Calu3 (cell line): ENCODE results near the gene GCFC2. TPM values are rescaled to one million over a fixed set of nuclear protein-coding genes. Genes with fewer than 3 reads are reported as not detected.
A peak's percentile ranks its signal among the peaks of the same experiment; 100 is the strongest.

Source experiments
- BruUV-seq: library from RNA; stranded (reverse); fragments of 400-500 nt; replicated peaks from 2 replicates; lab custom pipeline; 2021; lab: Mats Ljungman, UMichigan
- CTCF ChIA-PET: fragments of 300-600 bp; sonication (Branson Sonifier 250); formaldehyde crosslinking; loops from one replicate; lab custom pipeline; 2022; ENCODE audit warnings: antibody characterized with exemption; lab: Charles Lee
- DNase-seq: peaks from one replicate; pipeline ENCODE4 v3.0.0; 2022
- H3K27ac Mint-ChIP-seq: one replicate; pipeline ENCODE4 v1.8.0; 2022; ENCODE audit warnings: mixed read lengths; ENCODE audit not compliant: unreplicated experiment
- H3K27me3 Mint-ChIP-seq: one replicate; pipeline ENCODE4 v1.8.0; 2022; ENCODE audit warnings: mixed read lengths; ENCODE audit not compliant: unreplicated experiment
- H3K36me3 Mint-ChIP-seq: one replicate; pipeline ENCODE4 v1.8.0; 2022; ENCODE audit warnings: mild to moderate bottlenecking, moderate library complexity, mixed read lengths; ENCODE audit not compliant: insufficient read depth, unreplicated experiment
- H3K4me1 Mint-ChIP-seq: one replicate; pipeline ENCODE4 v1.8.0; 2022; ENCODE audit warnings: mild to moderate bottlenecking, low read depth, mixed read lengths; ENCODE audit not compliant: unreplicated experiment
- H3K4me3 Mint-ChIP-seq: one replicate; pipeline ENCODE4 v1.8.0; 2022; ENCODE audit warnings: mild to moderate bottlenecking, low read depth, moderate library complexity, mixed read lengths; ENCODE audit not compliant: unreplicated experiment
- H3K9me3 Mint-ChIP-seq: one replicate; pipeline ENCODE4 v1.8.0; 2022; ENCODE audit warnings: low read depth, mixed read lengths; ENCODE audit not compliant: unreplicated experiment
- CTCF ChIP-seq: fragments of 200-600 bp; IDR thresholded peaks from one replicate; pipeline ENCODE4 v1.8.0; 2022; ENCODE audit warnings: antibody characterized with exemption; ENCODE audit not compliant: unreplicated experiment
- intact Hi-C: fragments of 100-400 bp; cut with micrococcal nuclease; formaldehyde crosslinking; loops from one replicate; pipeline ENCODE4 v1.10.0; 2022; ENCODE audit not compliant: unreplicated experiment
- total RNA-seq: library from RNA; stranded (reverse); gene quantifications from 2 replicates; pipeline ENCODE4 v1.2.3, GENCODE V29; 2022

The GCFC2 gene
- total RNA-seq, 1 experiment from 2014 or later: 18.2 TPM

DNA sequence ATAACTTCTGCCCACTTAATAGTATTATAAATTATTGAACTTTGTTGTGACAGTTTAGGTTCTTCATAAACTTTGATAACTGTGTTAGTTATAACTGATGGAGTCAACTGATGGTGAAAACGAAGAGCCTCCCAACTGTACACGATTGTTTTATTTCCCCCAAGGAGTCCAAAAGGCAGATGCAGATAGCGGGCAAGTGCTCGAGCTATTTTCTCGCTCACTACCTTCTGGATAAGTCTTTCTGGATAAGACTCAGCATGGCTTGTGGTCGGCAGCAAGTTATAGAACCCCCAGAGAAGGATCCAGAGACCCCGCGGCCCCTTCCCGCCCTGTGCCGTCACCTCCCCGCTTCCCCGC is 517 bp downstream of the GCFC2 start:
- Mint-ChIP-seq H3K27ac (peak overlapping the region; percentile 72), H3K4me1 (peaks cover 18% of the 10 kb centered on the region), H3K27me3 (peaks cover 7% of the 10 kb centered on the region), H3K36me3 (peaks cover 27% of the 10 kb centered on the region), H3K4me3 (peak overlapping the region; percentile 69), H3K9me3 (no peaks in the 10 kb centered on the region)
- TF ChIP-seq CTCF: no peak
- no TSS peak for BruUV-seq
- no peak for DNase-seq
- intact Hi-C loops: no loop called here
- CTCF ChIA-PET: interaction anchor here (1.1 kb wide), 1 partner anchor 42 kb away, joined by 3 read pairs; no protein-coding TSS in a partner anchor

GRCh38 chr2:75709297-75709696 is 1.4 kb downstream of the GCFC2 start:
- H3K9me3 Mint-ChIP-seq: no peaks in the 10 kb centered on the region
- intact Hi-C loops: no loop called here
- peaks cover 36% of the 10 kb centered on the region for H3K36me3 Mint-ChIP-seq
- peak overlapping the region; percentile 48 for H3K27ac Mint-ChIP-seq
- no peak for DNase-seq
- peak overlapping the region; percentile 69 for H3K4me3 Mint-ChIP-seq
- CTCF ChIA-PET: no interaction called here
- no peaks in the 10 kb centered on the region for H3K27me3 Mint-ChIP-seq
- peaks cover 18% of the 10 kb centered on the region for H3K4me1 Mint-ChIP-seq
- BruUV-seq: no TSS peak
- TF ChIP-seq CTCF: no peak

- CTCF ChIA-PET: interaction anchor here (0.6 to 1.5 kb wide), 2 partner anchors 8 to 100 kb away, joined by 3 to 5 read pairs; no protein-coding TSS in a partner anchor
- Mint-ChIP-seq H3K36me3 (peaks cover 44% of the 10 kb centered on the region), H3K4me1 (peaks cover 18% of the 10 kb centered on the region), H3K9me3 (no peaks in the 10 kb centered on the region), H3K27ac (no peak overlapping the region), H3K27me3 (no peaks in the 10 kb centered on the region), H3K4me3 (peak overlapping the region; percentile 69)
- intact Hi-C loops: loop anchor here (2.0 kb wide), 1 partner anchor 61 kb away; the partner anchor contains the start of gene MRPL19
- no peak for DNase-seq
- BruUV-seq: no TSS peak
- TF ChIP-seq CTCF: no peak
These were observed 2.8 kb downstream of the GCFC2 start for GRCh38 chr2:75707901-75708300.

GRCh38 chr2:75705921-75706320 is 4.8 kb downstream of the GCFC2 start:
- no peaks in the 10 kb centered on the region for H3K9me3 Mint-ChIP-seq
- no TSS peak for BruUV-seq
- CTCF ChIA-PET: no interaction called here
- H3K4me3 Mint-ChIP-seq: no peak overlapping the region
- no peaks in the 10 kb centered on the region for H3K27me3 Mint-ChIP-seq
- no peak overlapping the region for H3K27ac Mint-ChIP-seq
- H3K36me3 Mint-ChIP-seq: peaks cover 42% of the 10 kb centered on the region
- TF ChIP-seq CTCF: no peak
- no peak for DNase-seq
- intact Hi-C loops: loop anchor here (2.0 kb wide), 1 partner anchor 59 kb away; the partner anchor contains the start of gene MRPL19
- peaks cover 18% of the 10 kb centered on the region for H3K4me1 Mint-ChIP-seq
